Activated gamma-delta T cell (primary cell): Measurements from ENCODE around the gene OPN5.

ENCODE experiments used
- DNase-seq: peaks from one replicate; lab custom pipeline; 2025; lab: John Stamatoyannopoulos, UW

Gene OPN5

DNA sequence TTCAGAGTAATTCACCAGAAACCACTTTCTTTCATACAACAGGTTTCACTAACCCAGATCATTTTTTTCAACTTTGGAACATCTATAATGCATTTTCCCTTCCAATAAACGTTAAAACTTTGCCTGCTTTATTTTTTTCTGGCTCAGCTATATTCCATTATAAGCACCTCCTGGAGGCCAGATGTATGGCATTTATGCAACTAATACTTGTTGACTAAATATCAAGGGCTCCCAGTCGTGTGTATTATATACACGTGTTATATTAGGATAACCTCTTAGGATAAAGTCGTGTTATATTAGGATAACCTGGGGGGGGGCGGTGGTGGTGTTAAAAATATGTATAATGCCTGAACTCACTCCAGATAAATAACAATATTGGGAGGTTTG lies 6.7 kb downstream of the OPN5 start:
- no peak for DNase-seq

DNA sequence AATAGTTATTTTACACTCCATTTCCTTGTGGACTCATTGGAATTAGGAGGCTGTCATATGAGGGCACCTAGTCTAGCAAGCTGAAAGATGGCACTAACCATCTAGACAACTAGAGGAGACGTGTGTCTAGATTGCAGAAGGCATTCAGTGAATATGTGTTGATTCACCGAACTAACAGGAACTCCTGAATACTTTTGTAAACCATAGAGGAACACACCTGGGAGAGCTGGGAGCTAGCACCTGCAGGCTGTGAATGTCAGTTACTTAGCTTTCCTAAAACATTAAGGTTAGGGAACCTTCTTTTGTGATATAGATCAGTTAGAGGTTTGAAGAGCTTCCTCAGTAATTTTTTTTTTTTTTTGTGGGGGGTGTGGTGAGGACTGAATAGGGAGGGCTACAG lies 7.7 kb downstream of the OPN5 start:
- no peak for DNase-seq

DNA sequence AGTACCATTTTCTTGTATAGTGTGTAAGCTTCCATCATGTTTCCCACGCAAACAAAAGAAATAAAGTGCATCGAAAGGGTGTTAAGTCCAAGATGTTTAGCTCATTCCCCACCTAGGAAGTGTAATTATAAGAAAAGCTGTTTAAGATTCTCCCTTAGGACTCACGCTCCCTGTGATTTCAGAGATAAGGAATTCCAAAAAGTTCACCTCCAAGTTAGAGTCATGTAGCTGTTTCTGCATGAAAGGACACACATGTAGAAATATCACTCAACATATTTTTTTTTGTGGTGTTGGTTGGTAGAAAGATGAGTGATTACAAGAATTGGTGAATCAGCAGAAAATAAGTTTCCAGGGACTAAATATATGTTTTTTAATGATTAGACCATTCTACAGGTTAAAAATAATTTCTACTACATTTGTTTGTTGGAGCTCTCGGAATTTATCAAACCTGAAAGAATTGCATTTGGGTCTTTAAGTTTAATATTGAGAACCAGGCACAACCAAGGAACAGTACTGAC lies 10.4 kb downstream of the OPN5 start:
- DNase-seq = no peak

DNA sequence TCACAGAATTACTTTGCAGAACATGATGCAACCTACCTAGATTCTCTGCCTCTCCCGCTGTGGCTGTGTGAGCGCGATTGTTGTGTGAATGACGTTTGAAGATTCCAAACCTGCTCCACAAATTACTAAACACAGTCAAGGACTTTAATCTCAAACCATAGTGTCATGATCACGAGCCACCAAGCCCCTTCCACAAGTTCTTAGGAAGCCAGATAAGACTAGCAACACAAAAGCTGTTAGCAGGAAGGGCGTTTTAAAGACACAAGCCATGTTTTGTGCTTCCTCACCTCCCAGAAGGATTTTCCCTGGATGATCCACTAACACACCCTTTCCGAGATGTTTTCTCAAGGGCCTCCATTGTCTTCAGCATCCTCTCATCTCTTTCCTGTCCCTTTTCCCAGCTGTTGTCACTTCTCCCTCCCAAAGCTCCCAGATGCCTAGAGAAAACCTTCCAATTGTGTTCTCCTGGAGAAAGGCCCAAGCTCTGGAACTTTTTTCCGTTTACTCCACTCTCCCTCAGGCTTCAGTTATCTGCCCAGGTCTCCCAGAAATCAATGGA lies 12.8 kb downstream of the OPN5 start:
- DNase-seq = no peak

DNA sequence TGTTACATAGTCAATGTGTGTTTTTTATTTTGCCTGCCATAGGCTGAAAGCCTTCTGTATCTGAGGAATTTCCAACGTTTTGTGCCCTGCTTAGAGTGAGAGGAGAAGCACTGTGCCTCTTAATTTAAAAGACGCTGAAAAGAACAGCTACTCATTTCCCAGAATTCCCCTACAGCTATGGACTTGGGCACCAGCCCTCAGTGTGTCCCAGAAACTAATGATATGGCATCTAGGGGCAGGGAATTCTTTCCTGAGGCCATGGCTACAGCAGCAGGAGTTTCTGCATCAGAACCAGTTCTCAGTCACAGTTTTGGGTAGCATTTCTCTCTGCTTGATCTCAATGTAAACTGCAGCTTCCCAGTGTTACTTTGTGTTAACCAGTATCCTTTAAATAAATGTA lies 20.2 kb downstream of the OPN5 start:
- DNase-seq = no peak

DNA sequence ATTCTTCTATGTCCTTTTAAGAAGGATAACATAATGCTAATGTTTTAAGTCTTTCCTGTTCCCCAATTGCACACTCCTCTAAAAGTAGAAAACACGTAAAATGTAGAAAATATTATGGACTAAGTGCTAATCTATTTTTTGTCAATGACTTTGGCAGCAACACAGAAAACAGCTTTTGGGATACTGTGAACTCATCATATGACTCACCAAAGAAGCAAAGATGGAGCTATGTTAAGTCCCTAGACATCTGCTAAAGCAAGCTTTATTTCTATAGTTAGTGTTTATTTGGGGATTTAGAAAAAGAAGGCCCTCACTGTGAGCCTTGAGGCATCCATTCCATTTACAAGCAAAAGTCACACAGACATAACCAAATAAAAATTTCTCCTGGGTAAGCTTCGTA lies 23.0 kb downstream of the OPN5 start:
- no peak for DNase-seq

DNA sequence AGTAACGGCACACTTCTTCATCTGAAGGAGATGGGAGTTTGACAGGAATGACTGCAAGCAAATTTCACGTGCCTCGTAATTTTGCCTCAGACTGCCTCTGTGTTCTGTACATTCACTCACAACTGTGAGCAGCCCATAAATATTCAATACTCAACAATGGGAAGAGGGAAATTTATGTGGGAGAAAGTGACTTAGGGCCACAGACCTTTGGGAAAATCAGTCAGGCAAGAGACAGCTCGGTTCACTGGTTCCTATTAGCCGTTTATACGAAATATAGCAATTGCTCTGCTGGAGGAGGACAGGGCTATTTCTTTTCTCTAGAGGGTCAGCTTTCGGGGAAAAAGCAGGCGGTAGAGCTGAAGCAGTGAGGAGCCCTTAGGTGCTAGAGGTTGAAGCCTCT lies 28.0 kb downstream of the OPN5 start:
- no peak for DNase-seq

DNA sequence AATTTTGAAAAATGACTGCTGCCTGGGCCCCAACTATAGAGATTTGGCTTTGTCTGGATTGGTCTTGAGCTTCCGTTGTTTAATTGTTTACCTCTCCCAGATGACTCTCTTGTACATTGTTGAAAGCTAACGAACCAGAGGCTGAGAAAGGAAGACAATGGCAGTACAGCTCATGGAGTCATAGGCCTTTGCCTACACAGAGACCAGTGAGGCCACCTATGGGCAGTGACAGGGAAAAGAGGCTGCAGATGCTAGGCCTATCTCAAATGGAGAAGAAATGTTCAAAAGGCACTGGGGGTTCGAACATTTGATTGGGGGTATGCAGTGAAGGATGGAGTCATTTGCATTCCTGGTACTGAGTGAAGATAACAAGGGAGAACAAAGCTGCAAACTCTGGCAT lies 29.1 kb downstream of the OPN5 start:
- no peak for DNase-seq

DNA sequence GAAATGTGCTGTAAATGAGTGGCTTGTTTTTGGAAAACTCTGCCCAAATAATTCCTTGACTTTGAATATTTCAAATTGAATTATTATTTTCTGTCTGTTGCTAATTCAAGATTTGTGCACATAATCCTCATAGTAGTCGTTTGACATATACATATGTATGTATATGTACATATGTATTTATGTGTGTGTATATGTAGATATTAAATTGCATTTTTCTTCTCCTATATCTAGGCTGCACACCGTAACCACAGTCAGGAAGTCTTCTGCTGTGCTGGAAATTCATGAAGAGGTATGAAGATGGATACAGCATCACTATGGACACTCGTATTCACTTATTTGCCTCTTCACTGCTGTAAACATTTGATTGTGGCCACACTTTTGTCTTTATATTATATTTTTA lies 29.6 kb downstream of the OPN5 start:
- no peak for DNase-seq

DNA sequence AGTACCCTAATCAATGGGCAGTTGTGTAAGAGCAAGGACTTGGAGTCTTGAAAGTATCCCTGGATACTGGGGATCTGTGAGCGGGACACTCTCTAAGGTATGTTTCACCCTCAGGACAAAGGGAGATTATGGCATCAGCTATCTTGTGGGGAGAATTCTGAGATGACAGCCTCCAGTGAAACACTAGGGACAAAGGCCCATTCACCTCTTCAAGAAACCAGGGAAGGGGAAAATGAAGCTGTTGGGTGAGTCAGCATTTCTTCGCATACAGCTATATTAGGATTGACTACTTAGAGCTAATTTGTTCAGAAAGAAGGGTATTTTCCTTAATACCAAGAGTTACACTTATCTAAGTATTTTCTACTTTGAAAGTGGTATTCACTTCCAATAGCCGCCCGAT lies 35.9 kb downstream of the OPN5 start:
- DNase-seq = no peak

DNA sequence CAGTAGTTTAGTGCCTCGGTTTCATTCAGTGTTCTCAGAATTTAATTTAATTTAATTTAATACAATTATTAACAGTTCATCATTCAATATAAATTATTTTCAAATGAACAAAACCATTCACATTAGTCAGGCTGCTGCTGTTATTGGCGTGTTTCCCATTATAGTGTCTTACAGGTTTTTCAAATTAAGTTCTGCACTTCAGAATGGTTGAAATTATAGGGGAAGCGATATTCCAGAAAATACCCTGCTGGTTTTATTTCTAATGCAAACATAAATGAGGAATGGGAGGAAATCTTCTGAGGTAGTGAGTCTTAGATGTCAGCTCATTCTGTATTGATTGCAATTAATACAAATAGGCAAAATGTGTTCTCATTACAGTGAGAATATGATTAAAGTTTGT lies 37.6 kb downstream of the OPN5 start:
- DNase-seq = no peak

DNA sequence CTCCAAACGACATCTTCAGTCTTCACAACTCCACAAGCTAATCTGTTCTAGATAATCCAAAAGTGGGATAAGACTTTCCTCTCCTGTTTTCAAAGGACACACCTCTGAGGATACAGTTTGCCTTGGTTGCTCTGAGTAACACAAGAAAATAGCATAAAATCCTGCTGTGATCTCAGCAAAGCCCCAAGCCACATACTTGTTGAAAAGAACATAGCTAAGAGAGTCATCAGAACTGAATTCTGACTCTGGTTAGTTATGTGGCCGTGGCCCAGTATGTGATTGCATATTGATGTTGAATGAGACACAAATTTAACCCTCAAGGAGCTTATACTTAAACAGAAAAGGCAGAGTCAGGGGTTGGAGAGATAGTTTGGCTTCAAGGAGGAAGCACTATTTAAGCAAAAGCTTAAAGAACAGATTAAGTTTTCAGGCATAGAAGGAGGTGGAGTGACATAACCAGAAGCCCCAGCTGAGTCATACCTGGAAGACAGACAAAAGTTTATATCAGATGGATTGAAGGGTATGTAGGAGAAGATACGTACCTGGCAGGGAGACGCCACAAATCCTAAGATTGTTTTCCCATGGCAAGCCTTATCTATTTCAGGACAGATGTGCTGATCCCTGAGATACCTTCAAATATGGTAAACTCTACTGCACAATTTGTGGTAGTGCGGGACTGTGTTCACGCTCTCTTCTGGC lies 41.2 kb downstream of the OPN5 start:
- no peak for DNase-seq

DNA sequence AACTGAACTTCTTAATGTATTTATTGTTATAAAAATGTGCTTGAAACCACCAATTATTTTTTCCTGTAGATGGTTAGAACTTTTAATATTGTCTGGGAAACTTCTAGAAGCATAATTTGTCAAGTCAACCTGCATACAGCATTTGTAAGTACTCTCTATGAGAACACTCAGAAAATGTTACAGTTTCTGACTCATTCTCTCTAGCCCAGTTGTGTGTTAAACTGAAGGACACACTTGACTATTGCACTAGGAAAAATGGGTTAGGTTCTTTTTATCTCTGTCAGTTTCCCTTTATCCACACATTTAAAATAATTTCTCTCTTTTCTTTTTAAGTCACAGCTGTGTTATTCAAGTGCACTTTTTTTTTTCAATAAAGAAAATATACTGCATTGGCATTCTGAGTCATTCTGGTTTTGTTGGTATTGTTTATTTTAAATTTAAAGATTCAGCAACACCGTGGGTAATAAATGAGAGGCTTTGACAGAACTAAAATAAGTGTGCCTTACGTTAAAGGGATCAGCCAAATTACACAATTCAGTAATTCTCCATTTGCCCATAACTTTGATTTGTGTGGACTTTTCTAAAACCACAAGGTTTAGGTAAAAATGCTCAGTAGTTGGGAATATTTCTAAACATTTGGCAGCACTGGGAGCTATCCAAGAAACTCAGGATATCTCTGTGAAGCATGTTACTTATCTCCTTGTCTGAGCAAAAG lies 50.7 kb downstream of the OPN5 start:
- no peak for DNase-seq

DNA sequence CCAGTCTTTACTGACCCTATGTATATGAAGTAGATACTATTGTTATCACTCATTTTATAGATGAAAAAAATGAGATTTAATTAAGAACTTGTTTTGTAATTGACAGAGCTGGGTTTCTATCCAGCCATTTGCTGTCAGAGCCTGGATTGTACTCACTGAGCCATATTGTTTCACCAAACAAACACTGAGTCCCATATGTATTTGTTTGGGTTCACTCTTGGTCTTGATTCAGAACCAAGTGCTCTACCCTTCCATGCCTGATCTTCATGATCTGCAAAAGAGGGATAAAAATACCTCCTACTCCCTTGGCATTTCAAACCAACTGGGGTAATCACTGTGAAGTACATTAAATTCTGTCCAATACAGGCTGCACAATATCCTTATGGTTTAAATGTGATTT lies 52.4 kb downstream of the OPN5 start:
- no peak for DNase-seq

DNA sequence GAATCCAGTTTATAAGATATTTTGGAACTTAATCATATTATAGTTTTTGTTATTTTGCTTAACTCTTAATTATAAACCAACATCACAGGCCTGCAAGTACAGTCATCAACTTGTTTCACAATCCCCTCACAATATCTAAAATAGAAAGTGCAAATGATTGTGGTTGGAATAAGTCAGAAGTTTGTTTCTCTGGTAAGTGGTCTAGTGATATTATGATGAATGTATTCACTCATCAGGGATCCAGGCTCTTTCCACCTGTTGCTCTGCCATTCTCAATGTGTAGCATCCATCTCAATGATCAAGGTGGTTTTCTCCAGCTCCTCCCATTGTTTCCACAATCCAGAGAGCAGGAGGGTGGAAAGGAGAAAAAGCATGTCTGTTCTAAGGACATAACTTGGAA lies 54.2 kb downstream of the OPN5 start:
- DNase-seq = no peak

DNA sequence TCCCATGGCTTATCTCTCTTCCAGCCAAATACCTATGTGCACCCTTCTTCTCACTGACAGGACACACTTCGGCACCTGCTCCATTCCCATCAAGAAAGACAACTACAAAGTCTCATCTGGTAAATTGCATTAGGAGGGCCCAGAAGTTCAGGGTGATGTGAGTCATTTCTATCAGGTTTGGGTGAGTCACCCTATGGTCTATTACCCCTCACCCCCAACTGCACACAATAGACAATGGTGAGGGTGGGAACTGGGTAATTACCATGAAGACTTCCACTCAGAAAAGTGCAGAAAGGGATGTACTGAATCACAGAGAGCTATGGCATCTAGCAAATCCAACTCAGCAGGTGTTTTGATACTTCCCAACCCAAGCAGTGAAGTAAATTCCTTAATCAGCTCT lies 54.8 kb downstream of the OPN5 start:
- DNase-seq = no peak

DNA sequence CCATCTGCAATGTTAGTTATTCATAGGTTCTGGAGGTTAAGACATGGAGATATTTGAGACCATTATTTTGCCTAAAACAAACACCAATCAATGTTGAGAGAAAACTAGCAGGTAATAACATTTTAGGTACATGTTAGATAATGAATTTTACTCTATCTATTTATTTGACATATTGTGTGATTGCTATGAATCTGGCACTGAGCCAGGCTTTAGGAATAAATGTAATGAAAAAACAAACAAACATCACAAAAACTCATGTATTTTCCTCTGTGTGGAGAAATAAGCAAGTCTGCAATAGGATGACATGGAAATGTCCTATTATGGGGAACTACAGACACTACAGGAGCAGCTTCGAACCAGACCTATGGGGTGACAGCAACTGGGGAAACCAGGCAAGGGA lies 57.8 kb downstream of the OPN5 start:
- no peak for DNase-seq

DNA sequence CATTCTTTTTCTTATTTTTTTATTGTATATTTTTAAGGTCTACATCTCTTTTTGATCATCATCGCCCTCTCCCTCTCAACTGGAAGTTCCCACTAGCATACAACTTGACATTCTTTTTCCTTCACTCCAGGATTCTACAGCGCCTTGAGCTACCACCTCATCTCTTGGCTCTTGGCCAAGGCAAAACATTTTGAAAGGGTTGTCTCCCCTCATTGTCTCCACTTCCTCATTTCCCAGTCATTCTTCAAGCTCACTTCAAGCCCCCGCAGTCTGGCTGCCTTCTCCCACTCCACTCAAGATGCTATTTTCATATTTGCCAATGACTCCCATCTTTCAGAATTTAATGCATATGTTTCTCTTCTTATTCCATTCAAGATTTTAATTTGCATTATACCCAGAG lies 63.0 kb downstream of the OPN5 start:
- DNase-seq = no peak

DNA sequence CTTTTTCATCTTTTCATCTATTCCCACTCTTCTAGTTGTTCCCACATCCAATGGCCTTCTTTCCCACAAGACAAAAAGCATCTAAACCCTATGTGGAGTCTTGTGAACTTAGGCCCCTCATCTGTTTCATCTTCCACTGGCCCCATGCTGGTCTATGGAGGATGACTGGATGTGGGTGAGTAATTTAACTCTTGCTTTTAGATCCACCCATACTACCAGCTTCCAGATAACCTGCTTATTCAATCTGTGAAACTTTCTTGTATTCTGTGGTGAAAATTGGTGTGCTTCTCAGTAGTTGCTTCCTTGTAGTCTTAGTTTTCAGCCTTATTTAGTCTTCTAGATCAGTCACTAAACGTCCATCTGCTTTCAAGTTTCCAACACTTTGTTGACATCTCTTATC lies 64.9 kb downstream of the OPN5 start:
- DNase-seq = no peak

DNA sequence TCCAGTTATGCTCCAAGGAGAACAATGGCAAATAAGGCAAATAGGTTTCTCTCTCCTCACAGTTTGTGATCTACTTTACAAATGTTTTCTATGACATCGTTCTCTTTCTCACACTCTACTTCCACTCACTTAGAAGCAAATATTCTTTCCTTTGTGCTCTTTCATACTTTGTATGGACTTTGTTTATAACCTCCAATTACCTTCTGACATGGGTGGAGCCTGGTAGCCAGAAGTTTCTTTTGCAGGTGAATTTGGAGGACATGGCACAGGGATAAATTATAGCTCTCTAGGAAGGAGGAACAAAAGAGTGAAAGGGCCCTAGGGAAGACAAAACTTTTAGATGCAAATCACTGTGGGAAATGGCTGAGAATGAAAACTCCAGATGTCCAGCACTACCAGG lies 69.3 kb downstream of the OPN5 start:
- DNase-seq = no peak

DNA sequence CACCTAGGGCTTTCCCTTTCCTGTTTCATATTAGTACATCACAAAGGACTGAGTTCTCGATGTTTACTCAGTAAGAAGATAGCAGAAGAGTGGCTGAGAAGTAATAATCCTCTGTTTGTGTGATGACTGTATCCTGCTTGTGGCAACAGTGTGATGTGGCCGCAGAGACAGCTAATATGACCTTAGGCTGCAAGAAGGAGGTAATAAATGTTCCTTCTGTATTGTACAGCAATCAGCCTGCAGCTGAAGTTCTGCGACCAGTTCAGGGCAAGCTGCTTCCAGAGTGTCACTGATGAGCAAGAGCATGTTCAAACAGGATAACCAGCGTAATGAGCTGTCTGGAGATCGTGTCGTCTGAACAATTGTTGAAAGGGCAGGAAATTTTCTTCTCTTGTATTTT lies 70.9 kb downstream of the OPN5 start:
- no peak for DNase-seq

DNA sequence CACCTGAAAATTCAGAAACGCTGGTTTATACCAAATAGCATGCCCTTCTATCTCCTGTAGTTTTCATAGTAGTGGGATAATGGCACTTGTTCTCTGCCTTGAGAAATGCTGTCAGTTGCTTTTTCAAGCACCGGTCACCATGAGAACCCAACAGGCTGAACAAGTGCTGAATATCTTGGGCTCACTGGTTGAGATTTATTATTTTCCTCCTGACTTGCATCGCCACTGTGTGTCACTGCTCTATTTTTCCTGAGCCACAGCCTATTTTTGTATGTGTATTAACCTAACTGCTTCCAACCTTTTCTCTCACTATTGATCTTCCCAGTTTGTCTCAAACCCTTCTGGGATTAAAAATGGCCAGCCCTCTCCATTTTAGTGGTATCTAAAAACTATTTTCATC lies 71.9 kb downstream of the OPN5 start:
- DNase-seq = no peak

DNA sequence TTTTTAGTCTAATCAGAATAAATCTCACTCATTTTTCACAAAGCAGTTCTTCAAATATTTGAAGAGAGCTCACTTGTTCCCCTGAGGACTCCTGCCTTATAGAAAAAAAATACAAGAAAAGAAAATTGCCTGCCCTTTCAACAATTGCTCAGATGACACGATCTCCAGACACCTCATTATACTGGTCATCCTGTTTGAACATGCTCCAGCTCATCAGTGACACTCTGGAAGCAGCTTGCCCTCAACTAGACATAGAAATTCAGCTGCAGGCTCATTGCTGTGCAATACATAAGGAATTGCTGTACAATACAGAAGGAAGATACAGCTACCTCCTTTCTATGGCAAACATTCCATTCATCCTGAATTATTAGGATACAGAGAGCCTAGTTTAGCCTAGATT lies 73.1 kb downstream of the OPN5 start:
- no peak for DNase-seq

DNA sequence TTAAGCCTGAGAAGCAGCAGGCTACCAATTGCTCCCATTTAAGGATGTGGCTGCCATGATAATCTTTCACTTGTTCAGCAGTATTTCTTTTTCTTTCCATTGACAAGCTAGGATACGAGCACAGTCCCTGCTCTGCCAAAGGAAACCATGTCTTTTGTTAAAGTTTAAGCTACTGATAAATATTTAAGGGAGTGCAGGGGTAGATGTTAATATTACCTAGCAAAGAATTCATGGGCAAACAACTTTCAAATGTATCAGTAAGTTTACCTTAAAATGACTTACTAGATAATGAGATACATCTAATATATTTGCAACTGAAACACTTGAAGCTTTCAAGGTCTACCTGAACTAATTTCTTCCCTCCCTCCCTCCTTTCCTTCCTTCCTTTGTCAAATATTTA lies 77.3 kb downstream of the OPN5 start:
- no peak for DNase-seq
